GM12864 (cell line): Measurements from ENCODE around the gene MAD2L2.

Source experiments
- DNase-seq: peaks from one replicate; pipeline ENCODE4 v3.0.0-alpha.2; 2011; ENCODE audit warnings: low read depth
- H3K4me3 ChIP-seq: 2 replicates; pipeline ENCODE4 v1.5.1; 2011; ENCODE audit warnings: mild to moderate bottlenecking, low read depth, low read length, control low read depth
- TF ChIP-seq, protein P1 (sequence below): IDR thresholded peaks from 2 replicates; pipeline ENCODE4 v1.5.1; 2011; ENCODE audit warnings: low read depth, mild to moderate bottlenecking, moderate library complexity, low read length, control low read depth, inconsistent platforms; ENCODE audit errors: missing control alignments

The MAD2L2 gene

DNA sequence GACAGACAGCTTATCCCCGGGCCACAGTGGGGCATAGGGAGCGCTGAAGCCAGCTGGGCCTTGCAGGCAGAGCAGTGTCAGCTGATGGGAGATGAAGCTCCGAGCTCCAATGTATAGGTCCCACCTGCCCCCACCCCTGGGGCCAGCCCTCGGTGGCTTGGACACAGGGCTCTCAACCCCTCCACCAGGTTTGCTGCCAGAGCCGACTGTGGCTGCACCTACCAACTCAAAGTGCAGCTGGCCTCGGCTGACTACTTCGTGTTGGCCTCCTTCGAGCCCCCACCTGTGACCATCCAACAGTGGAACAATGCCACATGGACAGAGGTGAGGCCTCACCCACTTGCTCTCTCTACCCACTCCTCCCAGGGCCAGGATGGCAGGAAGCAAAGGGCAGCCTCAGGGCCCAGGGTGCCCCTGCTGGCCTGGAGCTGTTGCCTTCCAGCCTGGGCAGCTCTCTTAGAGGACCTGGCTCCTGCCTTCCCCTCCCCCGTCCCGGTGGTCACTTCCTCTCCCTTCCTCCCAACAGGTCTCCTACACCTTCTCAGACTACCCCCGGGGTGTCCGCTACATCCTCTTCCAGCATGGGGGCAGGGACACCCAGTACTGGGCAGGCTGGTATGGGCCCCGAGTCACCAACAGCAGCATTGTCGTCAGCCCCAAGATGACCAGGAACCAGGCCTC, 7.7 kb downstream of the MAD2L2 start:
- TF ChIP-seq, protein P1, sequence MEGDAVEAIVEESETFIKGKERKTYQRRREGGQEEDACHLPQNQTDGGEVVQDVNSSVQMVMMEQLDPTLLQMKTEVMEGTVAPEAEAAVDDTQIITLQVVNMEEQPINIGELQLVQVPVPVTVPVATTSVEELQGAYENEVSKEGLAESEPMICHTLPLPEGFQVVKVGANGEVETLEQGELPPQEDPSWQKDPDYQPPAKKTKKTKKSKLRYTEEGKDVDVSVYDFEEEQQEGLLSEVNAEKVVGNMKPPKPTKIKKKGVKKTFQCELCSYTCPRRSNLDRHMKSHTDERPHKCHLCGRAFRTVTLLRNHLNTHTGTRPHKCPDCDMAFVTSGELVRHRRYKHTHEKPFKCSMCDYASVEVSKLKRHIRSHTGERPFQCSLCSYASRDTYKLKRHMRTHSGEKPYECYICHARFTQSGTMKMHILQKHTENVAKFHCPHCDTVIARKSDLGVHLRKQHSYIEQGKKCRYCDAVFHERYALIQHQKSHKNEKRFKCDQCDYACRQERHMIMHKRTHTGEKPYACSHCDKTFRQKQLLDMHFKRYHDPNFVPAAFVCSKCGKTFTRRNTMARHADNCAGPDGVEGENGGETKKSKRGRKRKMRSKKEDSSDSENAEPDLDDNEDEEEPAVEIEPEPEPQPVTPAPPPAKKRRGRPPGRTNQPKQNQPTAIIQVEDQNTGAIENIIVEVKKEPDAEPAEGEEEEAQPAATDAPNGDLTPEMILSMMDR, result no peak
- H3K4me3 ChIP-seq, result no peak overlapping the region
- DNase-seq, result no peak

DNA sequence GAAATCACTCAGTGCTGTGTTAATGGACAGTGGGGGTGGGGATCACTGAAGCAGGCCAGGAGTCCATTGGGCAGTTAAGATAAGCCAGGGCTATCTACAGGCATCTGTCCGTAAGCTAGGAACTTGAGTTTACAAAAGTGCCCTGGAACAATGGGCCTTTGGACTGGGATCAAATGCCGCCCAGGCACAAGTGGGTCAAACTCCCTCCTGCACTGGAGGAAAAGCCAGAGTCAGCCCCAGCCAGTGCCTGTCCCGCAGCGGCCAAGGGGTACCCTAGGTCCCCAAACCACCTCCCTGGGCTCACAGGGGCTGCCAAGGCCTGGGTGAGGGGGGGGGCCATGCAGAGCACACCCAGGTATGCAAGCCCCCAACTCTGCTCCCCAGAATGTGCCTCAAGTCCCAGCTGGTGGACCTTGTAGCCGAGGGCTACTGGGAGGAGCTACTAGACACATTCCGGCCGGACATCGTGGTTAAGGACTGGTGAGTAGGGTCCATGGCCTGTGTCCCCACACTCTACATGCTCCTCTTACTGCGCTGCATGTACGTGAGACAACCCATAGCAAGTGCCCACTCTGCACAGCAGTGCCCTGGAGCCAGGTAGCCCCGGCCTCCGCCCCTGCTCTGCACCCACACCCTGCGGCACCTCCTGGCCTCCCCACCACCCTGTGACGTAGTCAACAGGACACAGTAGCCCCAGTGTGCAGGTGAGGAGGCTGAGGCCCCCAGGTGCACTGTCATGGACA, 9.2 kb downstream of the MAD2L2 start:
- no peak overlapping the region for H3K4me3 ChIP-seq
- DNase-seq, result no peak
- TF ChIP-seq, protein P1, result no peak

DNA sequence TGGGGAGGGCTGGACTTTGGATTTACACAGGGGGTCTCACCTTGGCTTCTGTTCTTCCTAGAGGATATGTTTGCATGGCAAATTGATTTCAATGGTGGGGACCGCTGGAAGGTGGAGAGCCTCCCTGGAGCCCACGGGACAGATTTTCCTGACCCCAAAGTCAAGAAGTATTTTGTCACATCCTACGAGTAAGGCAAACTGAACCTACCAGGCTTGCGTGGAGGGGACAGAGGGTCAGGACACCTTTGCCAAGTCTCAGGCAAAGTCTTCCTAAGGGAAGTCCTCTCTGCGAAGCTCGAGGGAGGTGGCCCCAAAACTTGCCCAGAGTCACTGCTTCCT, 9.8 kb downstream of the MAD2L2 start:
- DNase-seq, result no peak
- TF ChIP-seq, protein P1, result no peak
- H3K4me3 ChIP-seq, result no peak overlapping the region

DNA sequence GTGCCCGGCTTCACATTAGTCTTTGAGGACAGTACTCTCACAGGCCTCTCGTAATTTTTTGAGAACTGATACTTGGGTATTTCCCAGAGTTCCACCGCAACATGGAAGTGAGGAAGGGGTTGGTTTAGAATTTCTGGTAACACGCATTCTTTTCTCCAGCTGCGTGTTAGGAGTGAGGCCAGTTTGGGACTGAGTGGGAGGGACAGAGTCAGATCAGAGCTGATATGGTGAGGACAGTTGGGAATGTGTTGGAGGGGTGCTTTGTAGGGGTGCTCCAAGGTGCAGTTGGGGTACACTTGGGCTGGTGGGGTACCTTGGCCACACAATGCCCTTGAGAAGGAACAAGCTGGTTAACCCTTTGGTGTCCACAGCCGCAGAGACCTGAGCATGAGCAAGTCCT, 10.2 kb downstream of the MAD2L2 start:
- no peak overlapping the region for H3K4me3 ChIP-seq
- TF ChIP-seq, protein P1, result no peak
- no peak for DNase-seq

DNA sequence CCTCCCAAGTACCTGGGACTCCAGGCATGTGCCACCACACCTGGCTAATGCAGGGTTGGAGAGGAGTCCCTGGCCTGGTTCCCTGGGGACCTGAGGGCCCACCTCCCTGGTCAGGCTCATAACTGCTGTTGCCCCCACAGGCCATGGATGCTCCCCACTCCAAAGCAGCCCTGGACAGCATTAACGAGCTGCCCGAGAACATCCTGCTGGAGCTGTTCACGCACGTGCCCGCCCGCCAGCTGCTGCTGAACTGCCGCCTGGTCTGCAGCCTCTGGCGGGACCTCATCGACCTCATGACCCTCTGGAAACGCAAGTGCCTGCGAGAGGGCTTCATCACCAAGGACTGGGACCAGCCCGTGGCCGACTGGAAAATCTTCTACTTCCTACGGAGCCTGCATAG, 12.4 kb downstream of the MAD2L2 start:
- DNase-seq, result no peak
- no peak overlapping the region for H3K4me3 ChIP-seq
- TF ChIP-seq, protein P1, result no peak

DNA sequence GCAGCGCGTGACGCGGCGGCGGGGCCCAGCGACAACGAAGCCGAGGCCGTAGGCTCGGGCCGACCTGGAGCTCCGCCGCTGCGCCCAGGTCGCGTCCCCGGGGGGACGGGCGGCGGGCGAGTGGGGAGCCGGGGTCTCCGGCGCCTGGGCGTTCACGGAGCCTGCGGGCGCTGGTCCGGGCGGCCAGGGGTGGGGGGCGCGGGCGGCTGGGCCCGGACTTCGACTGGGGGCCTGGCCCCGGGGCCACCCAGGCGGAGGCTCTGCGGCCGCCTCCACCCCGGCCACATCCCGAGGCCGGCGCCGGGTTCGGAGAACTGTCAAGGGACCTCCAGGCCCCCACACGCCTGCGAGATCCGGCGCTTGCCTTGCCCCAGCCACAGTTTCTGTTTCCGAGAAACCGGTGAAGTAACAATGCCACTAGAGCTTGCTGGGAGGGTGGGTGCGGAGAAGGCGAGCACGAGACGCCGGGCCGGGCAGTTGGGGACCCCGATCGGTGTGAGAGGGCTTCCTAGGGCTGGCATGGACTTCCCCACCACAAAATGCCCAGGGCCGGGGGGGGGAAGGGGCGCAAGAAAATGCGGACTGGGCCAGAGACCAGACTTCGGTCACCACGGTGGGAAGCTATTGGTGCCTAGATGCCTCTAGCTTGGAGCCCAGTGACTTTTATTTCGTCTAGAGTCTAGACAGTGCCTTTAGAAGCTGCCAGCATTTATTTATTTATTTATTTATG, 16.4 kb downstream of the MAD2L2 start:
- no peak for DNase-seq
- H3K4me3 ChIP-seq, result peak overlapping the region; percentile 68
- TF ChIP-seq, protein P1, result no peak

DNA sequence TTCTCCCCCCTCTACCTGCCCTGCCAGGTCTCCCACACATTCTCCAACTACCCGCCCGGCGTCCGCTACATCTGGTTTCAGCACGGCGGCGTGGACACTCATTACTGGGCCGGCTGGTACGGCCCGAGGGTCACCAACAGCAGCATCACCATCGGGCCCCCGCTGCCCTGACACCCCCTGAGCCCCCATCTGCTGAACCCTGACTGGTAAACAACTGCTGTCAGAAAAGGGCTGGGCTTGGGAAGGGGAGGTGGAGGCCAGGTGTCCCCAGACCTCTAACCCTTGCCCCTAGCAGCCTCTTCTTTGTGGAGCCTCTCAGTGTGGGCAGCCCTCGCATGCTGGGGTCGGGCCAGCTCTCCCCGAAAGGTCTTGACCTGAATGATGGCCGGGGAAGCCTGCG, 19.8 kb downstream of the MAD2L2 start:
- DNase-seq, result no peak
- no peak overlapping the region for H3K4me3 ChIP-seq
- TF ChIP-seq, protein P1, result no peak
